Epidermal melanocyte (primary cell): ENCODE data around the gene ST8SIA4.

Experiments used
- DNase-seq: peaks from one replicate; pipeline ENCODE4 v3.0.0; 2011; ENCODE audit warnings: low spot score; ENCODE audit not compliant: insufficient read length

The ST8SIA4 gene

DNA sequence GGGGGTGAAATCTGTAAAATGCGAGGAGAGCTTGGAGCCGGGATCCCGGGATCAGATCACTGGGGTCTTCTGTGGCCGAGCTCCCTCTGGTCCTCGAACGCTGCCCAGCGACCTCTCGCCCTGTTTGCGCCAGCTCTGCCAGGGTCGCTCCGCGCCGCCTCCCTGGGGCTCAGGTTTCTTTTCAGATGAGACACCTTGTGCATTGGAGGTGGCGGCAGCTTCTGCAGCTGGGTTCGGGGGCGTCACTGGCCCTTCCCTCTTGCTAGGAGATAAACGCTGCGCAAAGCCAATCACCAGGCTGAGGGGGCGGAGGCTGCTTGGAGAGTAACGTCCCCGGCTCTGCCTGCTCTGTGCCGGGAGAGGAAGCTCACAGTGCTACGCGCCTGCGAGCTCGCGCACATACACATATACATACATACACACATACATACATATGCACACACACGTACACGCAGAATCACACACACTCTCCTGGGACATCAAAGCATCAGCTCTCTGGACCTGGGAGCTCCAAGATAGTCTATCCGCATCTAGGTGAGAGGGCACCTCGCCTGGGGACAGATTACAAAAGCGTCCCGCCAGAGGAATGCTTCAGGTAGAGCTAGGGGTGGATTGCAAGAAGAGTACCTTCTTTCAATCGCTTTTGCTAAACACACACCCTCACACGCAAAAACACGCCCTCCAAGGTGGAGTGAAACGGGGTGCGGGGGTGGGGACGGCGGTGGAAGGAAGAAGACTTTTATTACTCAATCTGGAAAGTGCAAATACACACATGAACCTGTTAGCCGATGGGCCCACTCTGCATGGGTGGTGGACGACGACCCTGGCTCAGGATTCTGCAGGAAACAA is at the start of gene ST8SIA4:
Gene ST8SIA4 (minus strand): TSS at position 244 of the 849 bp plus-strand sequence. CDS start 327 bp downstream, outside the sequence.
- no peak for DNase-seq

DNA sequence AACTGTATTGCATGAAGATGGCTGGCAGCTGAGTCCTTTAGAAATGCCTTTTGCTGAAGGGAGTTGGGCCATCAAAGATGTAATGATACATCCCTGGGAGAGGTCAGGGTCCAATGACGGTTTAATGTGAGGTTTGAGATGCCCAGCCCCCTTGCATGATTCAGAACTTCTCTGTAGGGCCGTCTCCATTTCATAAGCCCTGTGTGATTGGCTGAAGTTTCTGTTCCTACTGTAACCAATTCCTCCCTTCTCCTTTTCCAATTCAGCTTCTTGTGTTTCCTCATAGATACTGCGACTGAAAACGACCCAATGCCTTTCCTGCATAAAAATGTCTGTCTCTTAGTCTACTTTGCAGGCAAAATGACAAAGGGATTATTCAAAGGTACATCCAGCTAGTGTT is 47.9 kb upstream of the ST8SIA4 start:
- DNase-seq = no peak

DNA sequence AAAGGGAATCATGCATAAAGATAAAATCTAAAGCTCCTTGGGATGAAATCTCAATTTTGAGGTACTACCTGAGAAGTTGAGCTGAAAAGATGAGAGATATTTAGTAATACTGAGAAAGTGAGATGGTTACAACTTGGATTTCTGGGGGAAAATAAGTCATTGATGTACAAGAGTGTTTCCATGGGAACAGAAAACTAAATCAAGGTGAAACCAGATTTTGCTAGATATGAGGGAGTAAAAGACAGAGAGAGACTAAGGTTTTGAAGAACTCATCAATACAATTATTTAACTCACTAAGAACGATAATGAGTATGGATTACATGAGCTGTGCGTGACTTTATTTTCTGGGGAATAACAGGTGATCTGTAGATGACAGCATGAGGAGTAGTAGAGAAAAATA is 10.2 kb upstream of the ST8SIA4 start:
- DNase-seq = no peak

- DNase-seq = no peak
These were observed 6.0 kb upstream of the ST8SIA4 start for GRCh38 chr5:100909034-100909433.

DNA sequence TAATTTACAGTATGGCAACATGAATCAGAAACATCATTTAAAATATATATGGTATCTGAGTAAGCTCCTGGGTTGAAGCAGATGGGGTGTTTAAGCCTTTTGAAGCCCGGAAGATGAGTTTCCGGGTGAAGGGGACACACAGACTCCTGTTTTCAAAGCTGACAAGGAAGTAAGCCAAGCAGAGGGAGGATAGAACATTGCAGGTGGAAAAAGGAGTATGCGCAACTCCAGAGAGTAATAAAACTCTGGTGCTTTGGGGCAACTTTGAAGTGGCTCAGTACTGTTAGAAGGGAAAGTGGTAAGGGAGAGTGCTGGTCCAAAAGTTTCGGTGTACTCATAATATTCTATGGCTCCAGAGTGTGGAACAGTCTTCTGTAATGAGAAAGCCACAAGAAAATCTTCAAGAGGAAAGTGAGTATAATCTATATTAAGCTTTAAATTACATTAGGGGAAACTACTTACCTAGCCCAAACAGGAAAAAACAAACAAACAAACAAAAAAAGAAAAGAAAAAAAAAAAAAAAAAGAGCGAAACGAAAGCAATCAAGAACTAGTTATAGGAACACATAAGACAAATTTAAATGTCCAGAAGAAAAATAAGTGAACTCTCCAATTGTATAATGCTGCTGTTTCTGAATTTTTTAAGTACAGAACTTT is 2.3 kb upstream of the ST8SIA4 start:
- no peak for DNase-seq

- DNase-seq = no peak
These were observed 1.3 kb upstream of the ST8SIA4 start for GRCh38 chr5:100904259-100904861.

GRCh38 chr5:100902440-100903038 is 543 bp downstream of the ST8SIA4 start:
- DNase-seq = no peak

- DNase-seq = no peak
These were observed 1.2 kb downstream of the ST8SIA4 start for GRCh38 chr5:100901821-100902341.

GRCh38 chr5:100900796-100901781 is 2.0 kb downstream of the ST8SIA4 start:
- DNase-seq = no peak

- no peak for DNase-seq
These were observed 2.8 kb downstream of the ST8SIA4 start for GRCh38 chr5:100900142-100900795.

- no peak for DNase-seq
These were observed 3.4 kb downstream of the ST8SIA4 start for GRCh38 chr5:100899675-100900074.

GRCh38 chr5:100898504-100899346 is 4.4 kb downstream of the ST8SIA4 start:
- DNase-seq = no peak

- DNase-seq = no peak
These were observed 7.0 kb downstream of the ST8SIA4 start for GRCh38 chr5:100896054-100896453.

DNA sequence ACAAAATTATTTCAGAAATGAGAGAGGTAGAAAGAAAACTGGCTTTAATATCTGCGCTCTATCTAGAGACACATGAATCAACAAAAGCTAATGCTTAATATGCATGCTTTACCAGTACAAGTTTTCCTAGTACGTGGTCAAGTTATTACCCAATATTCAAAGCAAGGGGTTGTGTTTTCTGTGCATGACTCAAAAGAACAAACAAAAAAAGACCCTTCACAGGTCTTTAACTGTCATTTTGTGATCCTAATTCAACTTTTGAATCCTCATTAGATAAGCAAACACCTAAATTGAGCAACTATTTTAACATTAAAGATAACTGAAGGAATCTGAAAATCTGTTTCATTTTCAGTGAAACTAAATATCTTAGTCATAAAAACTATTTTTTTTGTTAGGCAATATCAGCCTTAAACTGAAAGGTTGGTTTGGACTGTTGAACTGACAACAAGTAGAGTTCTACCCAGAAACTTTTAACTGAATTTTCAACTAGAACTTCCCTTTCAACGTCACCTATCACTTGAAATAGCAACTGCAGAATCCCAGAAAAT is 12.5 kb downstream of the ST8SIA4 start:
- no peak for DNase-seq

GRCh38 chr5:100889896-100890295 is 13.2 kb downstream of the ST8SIA4 start:
- no peak for DNase-seq

DNA sequence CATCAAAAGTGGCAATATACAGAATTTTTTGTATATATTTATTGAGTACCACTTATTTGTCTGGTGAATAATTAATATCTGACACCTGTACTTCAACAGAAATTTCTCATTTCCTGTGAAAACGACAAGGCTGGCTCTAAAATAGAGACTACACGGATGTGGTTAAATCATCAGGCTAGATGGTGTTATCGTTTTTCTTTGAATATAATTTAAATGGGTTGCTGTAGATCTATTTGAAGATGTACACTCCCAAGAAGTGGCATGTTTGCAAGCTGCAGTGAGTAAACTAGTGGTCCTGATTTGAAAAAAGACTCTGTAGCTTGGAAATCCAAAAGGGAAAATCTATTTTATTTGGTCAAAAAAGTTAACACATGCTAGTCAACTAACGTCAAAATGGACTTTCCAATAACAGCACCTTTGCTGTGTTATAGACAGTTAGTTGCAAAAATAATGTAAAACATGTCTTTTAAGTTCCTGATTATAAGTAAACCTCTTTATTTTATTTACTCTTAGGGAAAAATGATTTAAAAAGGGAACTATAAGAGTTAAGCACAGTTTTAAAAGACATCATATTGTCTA is 13.8 kb downstream of the ST8SIA4 start:
- no peak for DNase-seq

GRCh38 chr5:100877274-100877673 is 25.8 kb downstream of the ST8SIA4 start:
- no peak for DNase-seq

- no peak for DNase-seq
These were observed 30.5 kb downstream of the ST8SIA4 start for GRCh38 chr5:100872408-100873190.
